ENCODE results near the gene RXRB. TPM values are rescaled to one million over a fixed set of nuclear protein-coding genes. Genes with fewer than 3 reads are reported as not detected.

The RXRB gene
- total and polyA plus RNA-seq, 2 of the 13 experiments (the other 11 are each of a cell fraction or from before 2014, with no cell fraction given): 26.7 to 55.7 TPM

GRCh38 chr6:33248932-33249731, 48.7 kb upstream of the RXRB start (continued):
- TF ChIP-seq FUBP1 (CRISPR knock-in tag; IDR thresholded peaks at IDR 0.05; ENCODE audit: borderline replicate concordance): no peak
- peak; percentile 82 for TF ChIP-seq ARID2 (CRISPR knock-in tag; IDR thresholded peaks at IDR 0.05; ENCODE audit: borderline replicate concordance)
- TF ChIP-seq SRSF4 (IDR thresholded peaks at IDR 0.05; ENCODE audit: low read depth, low read length, poor library complexity, severe bottlenecking): peak; percentile 67
- TF ChIP-seq, protein P1, sequence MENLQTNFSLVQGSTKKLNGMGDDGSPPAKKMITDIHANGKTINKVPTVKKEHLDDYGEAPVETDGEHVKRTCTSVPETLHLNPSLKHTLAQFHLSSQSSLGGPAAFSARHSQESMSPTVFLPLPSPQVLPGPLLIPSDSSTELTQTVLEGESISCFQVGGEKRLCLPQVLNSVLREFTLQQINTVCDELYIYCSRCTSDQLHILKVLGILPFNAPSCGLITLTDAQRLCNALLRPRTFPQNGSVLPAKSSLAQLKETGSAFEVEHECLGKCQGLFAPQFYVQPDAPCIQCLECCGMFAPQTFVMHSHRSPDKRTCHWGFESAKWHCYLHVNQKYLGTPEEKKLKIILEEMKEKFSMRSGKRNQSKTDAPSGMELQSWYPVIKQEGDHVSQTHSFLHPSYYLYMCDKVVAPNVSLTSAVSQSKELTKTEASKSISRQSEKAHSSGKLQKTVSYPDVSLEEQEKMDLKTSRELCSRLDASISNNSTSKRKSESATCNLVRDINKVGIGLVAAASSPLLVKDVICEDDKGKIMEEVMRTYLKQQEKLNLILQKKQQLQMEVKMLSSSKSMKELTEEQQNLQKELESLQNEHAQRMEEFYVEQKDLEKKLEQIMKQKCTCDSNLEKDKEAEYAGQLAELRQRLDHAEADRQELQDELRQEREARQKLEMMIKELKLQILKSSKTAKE (CRISPR knock-in tag; IDR thresholded peaks at IDR 0.05; ENCODE audit: borderline replicate concordance): no peak
- peak; percentile 19; the same call in 1 of the 2 replicates for TF ChIP-seq ZNF619 (CRISPR knock-in tag; IDR thresholded peaks at IDR 0.05)
- TF ChIP-seq, protein P2, sequence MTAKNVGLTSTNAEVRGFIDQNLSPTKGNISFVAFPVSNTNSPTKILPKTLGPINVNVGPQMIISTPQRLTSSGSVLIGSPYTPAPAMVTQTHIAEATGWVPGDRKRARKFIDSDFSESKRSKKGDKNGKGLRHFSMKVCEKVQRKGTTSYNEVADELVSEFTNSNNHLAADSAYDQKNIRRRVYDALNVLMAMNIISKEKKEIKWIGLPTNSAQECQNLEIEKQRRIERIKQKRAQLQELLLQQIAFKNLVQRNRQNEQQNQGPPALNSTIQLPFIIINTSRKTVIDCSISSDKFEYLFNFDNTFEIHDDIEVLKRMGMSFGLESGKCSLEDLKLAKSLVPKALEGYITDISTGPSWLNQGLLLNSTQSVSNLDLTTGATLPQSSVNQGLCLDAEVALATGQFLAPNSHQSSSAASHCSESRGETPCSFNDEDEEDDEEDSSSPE (CRISPR knock-in tag; IDR thresholded peaks at IDR 0.05): peak; percentile 54; the same call in 1 of the 2 replicates
- peak; percentile 93; the same call in 1 of the 2 replicates for TF ChIP-seq ZNF501 (CRISPR knock-in tag; IDR thresholded peaks at IDR 0.05)
- peak; percentile 17; the same call in 1 of the 2 replicates for TF ChIP-seq POLR2AphosphoS2 (IDR thresholded peaks at IDR 0.05; ENCODE audit: low read depth, low read length)
- no peak for TF ChIP-seq ZNF17 (CRISPR knock-in tag; IDR thresholded peaks at IDR 0.05)
- TF ChIP-seq, protein P3, sequence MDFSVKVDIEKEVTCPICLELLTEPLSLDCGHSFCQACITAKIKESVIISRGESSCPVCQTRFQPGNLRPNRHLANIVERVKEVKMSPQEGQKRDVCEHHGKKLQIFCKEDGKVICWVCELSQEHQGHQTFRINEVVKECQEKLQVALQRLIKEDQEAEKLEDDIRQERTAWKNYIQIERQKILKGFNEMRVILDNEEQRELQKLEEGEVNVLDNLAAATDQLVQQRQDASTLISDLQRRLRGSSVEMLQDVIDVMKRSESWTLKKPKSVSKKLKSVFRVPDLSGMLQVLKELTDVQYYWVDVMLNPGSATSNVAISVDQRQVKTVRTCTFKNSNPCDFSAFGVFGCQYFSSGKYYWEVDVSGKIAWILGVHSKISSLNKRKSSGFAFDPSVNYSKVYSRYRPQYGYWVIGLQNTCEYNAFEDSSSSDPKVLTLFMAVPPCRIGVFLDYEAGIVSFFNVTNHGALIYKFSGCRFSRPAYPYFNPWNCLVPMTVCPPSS (IDR thresholded peaks at IDR 0.05): no peak
- TF ChIP-seq ZNF564 (CRISPR knock-in tag; IDR thresholded peaks at IDR 0.05): no peak; the same call in 1 of the 2 replicates
- TF ChIP-seq NFYB (CRISPR knock-in tag; IDR thresholded peaks at IDR 0.05): peak; percentile 93
- no peak for TF ChIP-seq HNRNPUL1 (IDR thresholded peaks at IDR 0.05; ENCODE audit: low read depth, low read length)
- peak; percentile 30; the same call in 1 of the 2 replicates for TF ChIP-seq ZNF713 (CRISPR knock-in tag; IDR thresholded peaks at IDR 0.05)
- TF ChIP-seq FOXA1 (IDR thresholded peaks at IDR 0.05): no peak
- TF ChIP-seq FOXA1 (CRISPR knock-in tag; IDR thresholded peaks at IDR 0.05): peak; percentile 41
- TF ChIP-seq ZNF883 (CRISPR knock-in tag; IDR thresholded peaks at IDR 0.05; ENCODE audit: not compliant biosample characterization): peak; percentile 5
- no peak for TF ChIP-seq JDP2 (CRISPR knock-in tag; IDR thresholded peaks at IDR 0.05; ENCODE audit: borderline replicate concordance)
- TF ChIP-seq ZNF543 (CRISPR knock-in tag; IDR thresholded peaks at IDR 0.05): peak; percentile 81
- no peak for TF ChIP-seq ZNF878 (CRISPR knock-in tag; IDR thresholded peaks at IDR 0.05)
- TF ChIP-seq ZNF275 (CRISPR knock-in tag; IDR thresholded peaks at IDR 0.05; ENCODE audit: borderline replicate concordance): no peak
- TF ChIP-seq ZNF766 (CRISPR knock-in tag; IDR thresholded peaks at IDR 0.05; ENCODE audit: borderline replicate concordance): no peak
